SK-N-MC (cell line): ENCODE data around the gene FAM131C.

Source experiments
- EZH2 ChIP-seq: fragments of 200-600 bp; sonication (generic); IDR thresholded peaks from one replicate; pipeline ENCODE4 v1.6.1; 2017; ENCODE audit warnings: antibody characterized with exemption
- FOXP2 ChIP-seq: optimal IDR thresholded peaks from 2 replicates; pipeline ENCODE3; 2011; ENCODE audit warnings: mild to moderate bottlenecking, moderate library complexity; ENCODE audit not compliant: insufficient read depth; ENCODE audit errors: extremely low read length, control extremely low read depth
- POLR2AphosphoS5 ChIP-seq: IDR thresholded peaks from 2 replicates; pipeline ENCODE4 v1.6.1; 2012; ENCODE audit warnings: mild to moderate bottlenecking, low read depth, low read length, borderline replicate concordance

DNA sequence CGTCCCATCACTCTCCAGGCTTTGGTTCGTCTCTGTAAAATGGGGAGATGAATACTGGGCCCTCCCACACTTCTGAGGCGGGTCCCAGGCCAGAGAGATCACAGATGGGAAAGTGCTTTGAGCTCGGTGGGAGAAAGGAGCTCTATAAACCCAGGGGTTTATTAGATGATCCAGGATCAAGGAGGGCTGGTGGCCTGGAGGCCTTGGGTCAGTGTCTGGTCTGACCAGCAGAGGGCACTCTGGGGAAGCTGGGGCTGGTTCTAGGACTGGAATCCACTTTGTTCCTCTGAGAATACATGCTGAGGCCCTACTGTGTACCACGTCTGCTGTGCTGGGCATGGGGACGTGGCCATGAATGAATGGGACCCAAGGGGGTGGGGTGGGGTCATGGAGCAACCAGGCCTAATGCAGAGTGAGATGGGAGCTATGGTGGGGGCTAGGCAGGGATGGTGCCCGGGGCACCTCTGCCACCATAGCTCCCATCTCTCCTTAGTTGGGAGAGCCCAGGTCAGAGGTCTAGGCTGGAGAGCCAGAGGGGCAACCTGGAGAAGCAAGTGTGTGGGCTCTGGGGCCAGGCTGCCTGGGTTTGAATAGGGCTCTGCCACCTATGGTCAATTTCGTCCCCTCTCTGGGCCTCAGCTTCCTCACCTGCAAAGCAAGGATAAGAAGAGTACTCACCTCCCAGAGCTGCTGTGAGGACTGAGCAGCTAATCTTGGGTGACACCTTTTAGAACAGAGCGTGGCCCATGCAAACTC lies 9.0 kb upstream of the FAM131C start:
- TF ChIP-seq POLR2AphosphoS5 (no peak), EZH2 (no peak), FOXP2 (no peak)
